Neuronal stem cell (in vitro differentiated cells): ENCODE measurements around the gene QPCT. TPM values are rescaled to one million over a fixed set of nuclear protein-coding genes. Genes with fewer than 3 reads are reported as not detected.

Experiments used
- DNase-seq: peaks from one replicate; pipeline ENCODE4 v3.0.0-alpha.2; 2013; ENCODE audit warnings: low spot score
- H2AFZ ChIP-seq: one replicate; pipeline ENCODE4 v1.6.1; 2013; ENCODE audit warnings: mild to moderate bottlenecking, low read length, inconsistent platforms
- H2AK5ac ChIP-seq: 2 replicates; pipeline ENCODE4 v1.6.1; 2013; ENCODE audit warnings: low read depth, mild to moderate bottlenecking, inconsistent platforms, low read length, moderate library complexity, mixed read lengths
- H2BK120ac ChIP-seq: 2 replicates; pipeline ENCODE4 v1.6.1; 2013; ENCODE audit warnings: low read depth, mild to moderate bottlenecking, inconsistent platforms, low read length, moderate library complexity, mixed read lengths
- H2BK12ac ChIP-seq: one replicate; pipeline ENCODE4 v1.6.1; 2013; ENCODE audit warnings: low read length, inconsistent platforms
- H2BK15ac ChIP-seq: 2 replicates; pipeline ENCODE4 v1.6.1; 2013; ENCODE audit warnings: mild to moderate bottlenecking, low read length, inconsistent platforms, mixed read lengths
- H2BK5ac ChIP-seq: one replicate; pipeline ENCODE4 v1.6.1; 2013; ENCODE audit warnings: inconsistent platforms, mild to moderate bottlenecking, low read length, moderate library complexity
- H3K14ac ChIP-seq: one replicate; pipeline ENCODE4 v1.6.1; 2013; ENCODE audit warnings: low read length, inconsistent platforms
- H3K18ac ChIP-seq: 2 replicates; pipeline ENCODE4 v1.6.1; 2013; ENCODE audit warnings: low read length, inconsistent platforms
- H3K23ac ChIP-seq: 2 replicates; pipeline ENCODE4 v1.6.1; 2013; ENCODE audit warnings: low read depth, mild to moderate bottlenecking, mixed read lengths, low read length, inconsistent platforms; ENCODE audit not compliant: poor library complexity
- H3K27ac ChIP-seq: replicated peaks from 3 replicates; pipeline ENCODE4 v1.5.1; 2013; ENCODE audit warnings: low read length, inconsistent platforms
- H3K27me3 ChIP-seq, 3 experiments: 2 replicates each; pipeline ENCODE4 v1.6.1; 2013; ENCODE audit warnings: low read length in 3 of 3, mild to moderate bottlenecking in 2 of 3, inconsistent platforms in 1 of 3, low read depth in 1 of 3, mixed read lengths in 1 of 3, moderate library complexity in 1 of 3; ENCODE audit not compliant: control insufficient read depth in 3 of 3, insufficient read depth in 3 of 3
- H3K36me3 ChIP-seq, 2 donors: replicated peaks in 1 of 2; 2 replicates each; pipeline ENCODE4 v1.6.1; 2013; ENCODE audit warnings: low read length in 2 of 2; ENCODE audit not compliant: control insufficient read depth in 2 of 2, insufficient read depth in 2 of 2
- H3K4ac ChIP-seq: 2 replicates; pipeline ENCODE4 v1.6.1; 2013; ENCODE audit warnings: inconsistent platforms, mild to moderate bottlenecking, low read length, moderate library complexity
- H3K4me1 ChIP-seq, 2 donors: 1 replicate in 1 of 2; 2 replicates in 1 of 2; pipeline ENCODE4 v1.6.1; 2013; ENCODE audit warnings: low read length in 2 of 2, low read depth in 1 of 2; ENCODE audit not compliant: control insufficient read depth in 2 of 2, insufficient read depth in 1 of 2
- H3K4me2 ChIP-seq: one replicate; pipeline ENCODE4 v1.6.1; 2013; ENCODE audit warnings: mild to moderate bottlenecking, low read length, inconsistent platforms; ENCODE audit not compliant: insufficient read depth, poor library complexity, severe bottlenecking
- H3K4me3 ChIP-seq, 2 donors: 2 replicates each; pipeline ENCODE4 v1.5.1; 2013; ENCODE audit warnings: low read length in 2 of 2, mild to moderate bottlenecking in 2 of 2, inconsistent platforms in 1 of 2, moderate library complexity in 1 of 2
- H3K79me1 ChIP-seq: one replicate; pipeline ENCODE4 v1.6.1; 2013; ENCODE audit warnings: low read depth, mild to moderate bottlenecking, inconsistent platforms, low read length, moderate library complexity
- H3K9ac ChIP-seq: one replicate; pipeline ENCODE4 v1.6.1; 2013; ENCODE audit warnings: mild to moderate bottlenecking, low read depth, low read length, inconsistent platforms; ENCODE audit not compliant: poor library complexity
- H3K9me3 ChIP-seq, 2 donors: replicated peaks in 1 of 2; 2 replicates each; pipeline versions ENCODE3 to v1.6.1; 2013; ENCODE audit warnings: low read length in 2 of 2, mild to moderate bottlenecking in 2 of 2, inconsistent platforms in 1 of 2, low read depth in 1 of 2, mixed read lengths in 1 of 2, moderate library complexity in 1 of 2; ENCODE audit not compliant: control insufficient read depth in 2 of 2, insufficient read depth in 1 of 2
- H4K8ac ChIP-seq: one replicate; pipeline ENCODE4 v1.6.1; 2013; ENCODE audit warnings: low read depth, mild to moderate bottlenecking, inconsistent platforms, low read length, moderate library complexity
- H4K91ac ChIP-seq: one replicate; pipeline ENCODE4 v1.6.1; 2013; ENCODE audit warnings: low read length, low read depth, mild to moderate bottlenecking, inconsistent platforms; ENCODE audit not compliant: poor library complexity
- WGBS, 2 donors: extraction: QIAGEN DNeasy Blood & Tissue Kit; methylation state at CpG; one replicate each; pipeline ENCODE4 v1.1.7; 2013; ENCODE audit warnings: missing lambda C conversion rate in 2 of 2, mixed read lengths in 1 of 2; ENCODE audit not compliant: insufficient read length in 2 of 2, insufficient replicate concordance in 1 of 2; ENCODE audit errors: extremely low coverage in 2 of 2; 5-methylcytosine and 5-hydroxymethylcytosine counted together
- small RNA-seq: library from polyadenylated mRNA; stranded (forward); fragments of <200 nt; extraction: miRNeasy Mini kit (QIAGEN cat#:217004); gene quantifications from one replicate; pipeline ENCODE3, GENCODE V24; 2013; ENCODE audit not compliant: insufficient read depth

Gene QPCT

GRCh38 chr2:37422816-37423215, 78.4 kb downstream of the QPCT start:
- Histone ChIP-seq H3K23ac (no peak overlapping the region), H3K4me1 (no peaks in the 10 kb centered on the region), H3K4ac (no peak overlapping the region), H3K27ac (no peak overlapping the region), H2BK5ac (no peak overlapping the region), H2BK120ac (no peak overlapping the region), H3K18ac (no peak overlapping the region), H2AFZ (no peak overlapping the region), H3K9ac (no peak overlapping the region), H3K4me3 (no peak overlapping the region), H4K8ac (no peak overlapping the region), H3K79me1 (no peaks in the 10 kb centered on the region), H3K36me3 (no peaks in the 10 kb centered on the region), H2AK5ac (no peak overlapping the region), H2BK12ac (no peak overlapping the region), H3K9me3 (no peaks in the 10 kb centered on the region), H2BK15ac (no peak overlapping the region), H3K4me2 (no peak overlapping the region), H3K14ac (no peak overlapping the region), H4K91ac (no peak overlapping the region), H3K27me3 (no peaks in the 10 kb centered on the region)
- DNase-seq: no peak
- no CpG with 5 or more reads among the region's 4 CpGs for WGBS, 2 donors

Small RNA genes lying within 50 kb of the gene (small RNA-seq; reads per million reads assigned to genes)
- gene RNU6-939P: not detected
